WTC11 (cell line): ENCODE results near the gene SRSF12. TPM values are rescaled to one million over a fixed set of nuclear protein-coding genes. Genes with fewer than 3 reads are reported as not detected.

Source experiments
- ATAC-seq: fragments of 200-7000 bp; cut with Tn5 transposase; 2 replicates; pipeline ENCODE4 v1.10.0; 2021; ENCODE audit warnings: mild to moderate bottlenecking, moderate library complexity
- CTCF ChIA-PET: fragments of 300-600 bp; sonication (Branson Sonifier 250); formaldehyde crosslinking; loops from one replicate; lab custom pipeline; 2021; ENCODE audit warnings: antibody characterized with exemption; lab: Charles Lee
- POLR2A ChIA-PET: fragments of 350-600 bp; sonication (Branson Sonifier 250); formaldehyde crosslinking; loops from one replicate; lab custom pipeline; 2021; ENCODE audit warnings: antibody characterized with exemption; lab: Charles Lee
- DNase-seq: peaks from one replicate; pipeline ENCODE4 v3.0.0; 2021; ENCODE audit warnings: low spot score
- H3K27ac Mint-ChIP-seq: 2 replicates; pipeline ENCODE4 v1.8.0; 2021; ENCODE audit warnings: mixed read lengths
- H3K27me3 Mint-ChIP-seq: 2 replicates; pipeline ENCODE4 v1.8.0; 2021; ENCODE audit warnings: low read depth, mild to moderate bottlenecking, moderate library complexity, mixed read lengths
- H3K36me3 Mint-ChIP-seq: 2 replicates; pipeline ENCODE4 v1.8.0; 2021; ENCODE audit warnings: mixed read lengths
- H3K4me1 Mint-ChIP-seq: 2 replicates; pipeline ENCODE4 v1.8.0; 2022; ENCODE audit warnings: mixed read lengths
- H3K4me3 Mint-ChIP-seq: 2 replicates; pipeline ENCODE4 v1.8.0; 2021; ENCODE audit warnings: mild to moderate bottlenecking, moderate library complexity, mixed read lengths
- H3K9me3 Mint-ChIP-seq: 2 replicates; pipeline ENCODE4 v1.8.0; 2021; ENCODE audit warnings: mixed read lengths
- CREM ChIP-seq: sonication (generic); formaldehyde crosslinking; IDR thresholded peaks from 2 replicates; pipeline ENCODE4 v1.8.1; 2022; ENCODE audit warnings: mild to moderate bottlenecking, missing genetic modification reagents, moderate library complexity
- HMGA2 ChIP-seq: fragments of 250-450 bp; sonication (Bioruptor Pico); IDR thresholded peaks from 2 replicates; pipeline ENCODE4 v1.4.0; 2021; ENCODE audit warnings: mild to moderate bottlenecking, moderate library complexity
- JAZF1 ChIP-seq: fragments of 250-450 bp; sonication (Bioruptor Pico); IDR thresholded peaks from 2 replicates; pipeline ENCODE4 v1.9.0; 2021; ENCODE audit warnings: moderate library complexity, mild to moderate bottlenecking, inconsistent platforms
- NR1H2 ChIP-seq: sonication (generic); formaldehyde crosslinking; IDR thresholded peaks from 2 replicates; pipeline ENCODE4 v1.9.0; 2021; ENCODE audit warnings: mild to moderate bottlenecking, moderate library complexity, missing genetic modification reagents
- RORB ChIP-seq: fragments of 250-450 bp; sonication (Bioruptor Pico); IDR thresholded peaks from 2 replicates; pipeline ENCODE4 v1.9.0; 2021; ENCODE audit warnings: mild to moderate bottlenecking
- SMAD3 ChIP-seq: sonication (generic); formaldehyde crosslinking; IDR thresholded peaks from 2 replicates; pipeline ENCODE4 v1.8.0; 2022; ENCODE audit warnings: missing genetic modification reagents, mild to moderate bottlenecking, borderline replicate concordance
- ZNF121 ChIP-seq: sonication (generic); formaldehyde crosslinking; IDR thresholded peaks from 2 replicates; pipeline ENCODE4 v1.8.0; 2023; ENCODE audit warnings: missing genetic modification reagents
- total RNA-seq: library from RNA; stranded (reverse); gene quantifications from 3 replicates; pipeline ENCODE4 v1.2.3, GENCODE V29; 2021
- TF ChIP-seq, protein P1 (sequence below): sonication (generic); formaldehyde crosslinking; IDR thresholded peaks from 2 replicates; pipeline ENCODE4 v1.8.1; 2023; ENCODE audit warnings: mild to moderate bottlenecking, missing genetic modification reagents, borderline replicate concordance
- TF ChIP-seq, protein P2 (sequence below): sonication (generic); formaldehyde crosslinking; conservative IDR thresholded peaks from 2 replicates; pipeline ENCODE4 v1.8.1; 2023; ENCODE audit warnings: mild to moderate bottlenecking, low read depth, missing genetic modification reagents, moderate library complexity
- TF ChIP-seq, protein P3 (sequence below): sonication (generic); formaldehyde crosslinking; IDR thresholded peaks from 2 replicates; pipeline ENCODE4 v1.8.1; 2022; ENCODE audit warnings: low read depth, missing genetic modification reagents, borderline replicate concordance
- TF ChIP-seq, protein P4 (sequence below): sonication (generic); formaldehyde crosslinking; IDR thresholded peaks from 2 replicates; pipeline ENCODE4 v1.8.1; 2022; ENCODE audit warnings: missing genetic modification reagents, borderline replicate concordance
- TF ChIP-seq, protein P5 (sequence below): fragments of 250-450 bp; sonication (Bioruptor Pico); IDR thresholded peaks from 2 replicates; pipeline ENCODE4 v1.9.0; 2021; ENCODE audit warnings: moderate library complexity, mild to moderate bottlenecking, inconsistent platforms, borderline replicate concordance
- TF ChIP-seq, protein P6 (sequence below): fragments of 250-450 bp; sonication (Bioruptor Pico); IDR thresholded peaks from 2 replicates; pipeline ENCODE4 v1.9.0; 2021; ENCODE audit warnings: mild to moderate bottlenecking
- TF ChIP-seq, protein P7 (sequence below): fragments of 250-450 bp; sonication (Bioruptor Pico); IDR thresholded peaks from 2 replicates; pipeline ENCODE4 v1.8.0; 2021; ENCODE audit warnings: mild to moderate bottlenecking
- TF ChIP-seq, protein P8 (sequence below): fragments of 250-450 bp; sonication (Bioruptor Pico); IDR thresholded peaks from 2 replicates; pipeline ENCODE4 v1.9.0; 2021; ENCODE audit warnings: mild to moderate bottlenecking
- TF ChIP-seq, protein P9 (sequence below): fragments of 250-450 bp; sonication (Bioruptor Pico); IDR thresholded peaks from 2 replicates; pipeline ENCODE4 v2.1.2; 2022; ENCODE audit warnings: mild to moderate bottlenecking, moderate library complexity
- TF ChIP-seq, protein P10 (sequence below): sonication (generic); formaldehyde crosslinking; IDR thresholded peaks from 2 replicates; pipeline ENCODE4 v1.8.1; 2023; ENCODE audit warnings: mild to moderate bottlenecking, missing genetic modification reagents, moderate library complexity

The SRSF12 gene
- total RNA-seq, 1 experiment from 2014 or later: 3.8 TPM

DNA sequence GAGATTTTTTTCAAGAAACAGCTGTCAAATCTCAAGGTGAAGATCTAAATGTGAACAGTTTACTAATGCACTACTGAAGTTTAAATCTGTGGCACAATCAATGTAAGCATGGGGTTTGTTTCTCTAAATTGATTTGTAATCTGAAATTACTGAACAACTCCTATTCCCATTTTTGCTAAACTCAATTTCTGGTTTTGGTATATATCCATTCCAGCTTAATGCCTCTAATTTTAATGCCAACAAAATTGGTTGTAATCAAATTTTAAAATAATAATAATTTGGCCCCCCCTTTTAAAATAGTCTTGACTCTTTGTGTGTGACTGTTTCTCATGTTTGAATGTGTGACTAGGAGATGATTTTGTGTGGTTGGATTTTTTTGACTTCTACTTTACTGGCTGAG is 33.3 kb downstream of the SRSF12 start:
- ChIA-PET CTCF (interaction anchor here (2.5 kb wide), 1 partner anchor 102 kb away, joined by 16 read pairs; no protein-coding TSS in a partner anchor), POLR2A (interaction anchor here (0.9 to 1.0 kb wide), 2 partner anchors 14 to 101 kb away, joined by 4 to 5 read pairs; no protein-coding TSS in a partner anchor)
- Mint-ChIP-seq H3K36me3 (peaks cover 11% of the 10 kb centered on the region), H3K9me3 (no peaks in the 10 kb centered on the region), H3K27ac (peak overlapping the region; percentile 28), H3K4me3 (peak overlapping the region; percentile 46), H3K27me3 (peaks cover 6% of the 10 kb centered on the region), H3K4me1 (peaks cover 41% of the 10 kb centered on the region)
- no peak for DNase-seq
- no peak for TF ChIP-seq CREM (CRISPR knock-in tag)
- TF ChIP-seq, protein P1, sequence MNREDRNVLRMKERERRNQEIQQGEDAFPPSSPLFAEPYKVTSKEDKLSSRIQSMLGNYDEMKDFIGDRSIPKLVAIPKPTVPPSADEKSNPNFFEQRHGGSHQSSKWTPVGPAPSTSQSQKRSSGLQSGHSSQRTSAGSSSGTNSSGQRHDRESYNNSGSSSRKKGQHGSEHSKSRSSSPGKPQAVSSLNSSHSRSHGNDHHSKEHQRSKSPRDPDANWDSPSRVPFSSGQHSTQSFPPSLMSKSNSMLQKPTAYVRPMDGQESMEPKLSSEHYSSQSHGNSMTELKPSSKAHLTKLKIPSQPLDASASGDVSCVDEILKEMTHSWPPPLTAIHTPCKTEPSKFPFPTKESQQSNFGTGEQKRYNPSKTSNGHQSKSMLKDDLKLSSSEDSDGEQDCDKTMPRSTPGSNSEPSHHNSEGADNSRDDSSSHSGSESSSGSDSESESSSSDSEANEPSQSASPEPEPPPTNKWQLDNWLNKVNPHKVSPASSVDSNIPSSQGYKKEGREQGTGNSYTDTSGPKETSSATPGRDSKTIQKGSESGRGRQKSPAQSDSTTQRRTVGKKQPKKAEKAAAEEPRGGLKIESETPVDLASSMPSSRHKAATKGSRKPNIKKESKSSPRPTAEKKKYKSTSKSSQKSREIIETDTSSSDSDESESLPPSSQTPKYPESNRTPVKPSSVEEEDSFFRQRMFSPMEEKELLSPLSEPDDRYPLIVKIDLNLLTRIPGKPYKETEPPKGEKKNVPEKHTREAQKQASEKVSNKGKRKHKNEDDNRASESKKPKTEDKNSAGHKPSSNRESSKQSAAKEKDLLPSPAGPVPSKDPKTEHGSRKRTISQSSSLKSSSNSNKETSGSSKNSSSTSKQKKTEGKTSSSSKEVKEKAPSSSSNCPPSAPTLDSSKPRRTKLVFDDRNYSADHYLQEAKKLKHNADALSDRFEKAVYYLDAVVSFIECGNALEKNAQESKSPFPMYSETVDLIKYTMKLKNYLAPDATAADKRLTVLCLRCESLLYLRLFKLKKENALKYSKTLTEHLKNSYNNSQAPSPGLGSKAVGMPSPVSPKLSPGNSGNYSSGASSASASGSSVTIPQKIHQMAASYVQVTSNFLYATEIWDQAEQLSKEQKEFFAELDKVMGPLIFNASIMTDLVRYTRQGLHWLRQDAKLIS (CRISPR knock-in tag): no peak
- TF ChIP-seq, protein P2, sequence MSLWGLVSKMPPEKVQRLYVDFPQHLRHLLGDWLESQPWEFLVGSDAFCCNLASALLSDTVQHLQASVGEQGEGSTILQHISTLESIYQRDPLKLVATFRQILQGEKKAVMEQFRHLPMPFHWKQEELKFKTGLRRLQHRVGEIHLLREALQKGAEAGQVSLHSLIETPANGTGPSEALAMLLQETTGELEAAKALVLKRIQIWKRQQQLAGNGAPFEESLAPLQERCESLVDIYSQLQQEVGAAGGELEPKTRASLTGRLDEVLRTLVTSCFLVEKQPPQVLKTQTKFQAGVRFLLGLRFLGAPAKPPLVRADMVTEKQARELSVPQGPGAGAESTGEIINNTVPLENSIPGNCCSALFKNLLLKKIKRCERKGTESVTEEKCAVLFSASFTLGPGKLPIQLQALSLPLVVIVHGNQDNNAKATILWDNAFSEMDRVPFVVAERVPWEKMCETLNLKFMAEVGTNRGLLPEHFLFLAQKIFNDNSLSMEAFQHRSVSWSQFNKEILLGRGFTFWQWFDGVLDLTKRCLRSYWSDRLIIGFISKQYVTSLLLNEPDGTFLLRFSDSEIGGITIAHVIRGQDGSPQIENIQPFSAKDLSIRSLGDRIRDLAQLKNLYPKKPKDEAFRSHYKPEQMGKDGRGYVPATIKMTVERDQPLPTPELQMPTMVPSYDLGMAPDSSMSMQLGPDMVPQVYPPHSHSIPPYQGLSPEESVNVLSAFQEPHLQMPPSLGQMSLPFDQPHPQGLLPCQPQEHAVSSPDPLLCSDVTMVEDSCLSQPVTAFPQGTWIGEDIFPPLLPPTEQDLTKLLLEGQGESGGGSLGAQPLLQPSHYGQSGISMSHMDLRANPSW: no peak
- no peak for TF ChIP-seq ZNF121 (CRISPR knock-in tag)
- TF ChIP-seq, protein P3, sequence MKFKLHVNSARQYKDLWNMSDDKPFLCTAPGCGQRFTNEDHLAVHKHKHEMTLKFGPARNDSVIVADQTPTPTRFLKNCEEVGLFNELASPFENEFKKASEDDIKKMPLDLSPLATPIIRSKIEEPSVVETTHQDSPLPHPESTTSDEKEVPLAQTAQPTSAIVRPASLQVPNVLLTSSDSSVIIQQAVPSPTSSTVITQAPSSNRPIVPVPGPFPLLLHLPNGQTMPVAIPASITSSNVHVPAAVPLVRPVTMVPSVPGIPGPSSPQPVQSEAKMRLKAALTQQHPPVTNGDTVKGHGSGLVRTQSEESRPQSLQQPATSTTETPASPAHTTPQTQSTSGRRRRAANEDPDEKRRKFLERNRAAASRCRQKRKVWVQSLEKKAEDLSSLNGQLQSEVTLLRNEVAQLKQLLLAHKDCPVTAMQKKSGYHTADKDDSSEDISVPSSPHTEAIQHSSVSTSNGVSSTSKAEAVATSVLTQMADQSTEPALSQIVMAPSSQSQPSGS (CRISPR knock-in tag): no peak
- TF ChIP-seq, protein P4, sequence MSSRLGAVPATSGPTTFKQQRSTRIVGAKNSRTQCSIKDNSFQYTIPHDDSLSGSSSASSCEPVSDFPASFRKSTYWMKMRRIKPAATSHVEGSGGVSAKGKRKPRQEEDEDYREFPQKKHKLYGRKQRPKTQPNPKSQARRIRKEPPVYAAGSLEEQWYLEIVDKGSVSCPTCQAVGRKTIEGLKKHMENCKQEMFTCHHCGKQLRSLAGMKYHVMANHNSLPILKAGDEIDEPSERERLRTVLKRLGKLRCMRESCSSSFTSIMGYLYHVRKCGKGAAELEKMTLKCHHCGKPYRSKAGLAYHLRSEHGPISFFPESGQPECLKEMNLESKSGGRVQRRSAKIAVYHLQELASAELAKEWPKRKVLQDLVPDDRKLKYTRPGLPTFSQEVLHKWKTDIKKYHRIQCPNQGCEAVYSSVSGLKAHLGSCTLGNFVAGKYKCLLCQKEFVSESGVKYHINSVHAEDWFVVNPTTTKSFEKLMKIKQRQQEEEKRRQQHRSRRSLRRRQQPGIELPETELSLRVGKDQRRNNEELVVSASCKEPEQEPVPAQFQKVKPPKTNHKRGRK (CRISPR knock-in tag): no peak
- TF ChIP-seq, protein P5, sequence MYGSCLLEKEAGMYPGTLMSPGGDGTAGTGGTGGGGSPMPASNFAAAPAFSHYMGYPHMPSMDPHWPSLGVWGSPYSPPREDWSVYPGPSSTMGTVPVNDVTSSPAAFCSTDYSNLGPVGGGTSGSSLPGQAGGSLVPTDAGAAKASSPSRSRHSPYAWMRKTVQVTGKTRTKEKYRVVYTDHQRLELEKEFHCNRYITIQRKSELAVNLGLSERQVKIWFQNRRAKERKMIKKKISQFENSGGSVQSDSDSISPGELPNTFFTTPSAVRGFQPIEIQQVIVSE (CRISPR knock-in tag): no peak
- TF ChIP-seq, protein P6, sequence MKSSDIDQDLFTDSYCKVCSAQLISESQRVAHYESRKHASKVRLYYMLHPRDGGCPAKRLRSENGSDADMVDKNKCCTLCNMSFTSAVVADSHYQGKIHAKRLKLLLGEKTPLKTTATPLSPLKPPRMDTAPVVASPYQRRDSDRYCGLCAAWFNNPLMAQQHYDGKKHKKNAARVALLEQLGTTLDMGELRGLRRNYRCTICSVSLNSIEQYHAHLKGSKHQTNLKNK: no peak
- TF ChIP-seq, protein P7, sequence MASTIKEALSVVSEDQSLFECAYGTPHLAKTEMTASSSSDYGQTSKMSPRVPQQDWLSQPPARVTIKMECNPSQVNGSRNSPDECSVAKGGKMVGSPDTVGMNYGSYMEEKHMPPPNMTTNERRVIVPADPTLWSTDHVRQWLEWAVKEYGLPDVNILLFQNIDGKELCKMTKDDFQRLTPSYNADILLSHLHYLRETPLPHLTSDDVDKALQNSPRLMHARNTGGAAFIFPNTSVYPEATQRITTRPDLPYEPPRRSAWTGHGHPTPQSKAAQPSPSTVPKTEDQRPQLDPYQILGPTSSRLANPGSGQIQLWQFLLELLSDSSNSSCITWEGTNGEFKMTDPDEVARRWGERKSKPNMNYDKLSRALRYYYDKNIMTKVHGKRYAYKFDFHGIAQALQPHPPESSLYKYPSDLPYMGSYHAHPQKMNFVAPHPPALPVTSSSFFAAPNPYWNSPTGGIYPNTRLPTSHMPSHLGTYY: no peak
- TF ChIP-seq SMAD3: no peak
- ATAC-seq: no peak

DNA sequence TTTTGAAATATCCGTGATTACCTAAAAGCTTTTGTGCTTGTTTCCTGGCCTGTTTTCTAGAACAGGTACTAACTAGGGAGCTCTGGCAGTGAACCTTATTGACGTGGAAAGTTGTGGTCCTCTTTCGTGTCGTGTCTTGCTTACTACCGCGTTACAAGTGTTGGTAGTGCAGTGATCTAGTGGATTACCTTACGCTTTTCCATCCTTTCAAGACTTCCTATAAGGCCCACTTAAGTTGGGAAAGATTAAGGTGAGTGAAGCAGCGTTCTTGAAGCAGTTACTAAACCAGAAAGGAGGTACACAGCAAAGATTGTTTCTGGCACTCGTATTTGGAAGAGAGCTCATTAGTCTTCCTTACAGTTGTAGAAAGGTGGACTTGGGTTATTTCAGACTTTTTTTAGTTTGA is 35.4 kb downstream of the SRSF12 start:
- ChIA-PET POLR2A (interaction anchor here (0.6 kb wide), 1 partner anchor 10 kb away, joined by 3 read pairs; no protein-coding TSS in a partner anchor), CTCF (interaction anchor here (0.6 to 1.5 kb wide), 3 partner anchors 99 to 175 kb away, joined by 3 to 4 read pairs (median 3); no protein-coding TSS in a partner anchor)
- Mint-ChIP-seq H3K27ac (peak overlapping the region; percentile 98), H3K9me3 (no peaks in the 10 kb centered on the region), H3K36me3 (peaks cover 11% of the 10 kb centered on the region), H3K4me1 (peaks cover 48% of the 10 kb centered on the region), H3K27me3 (peaks cover 7% of the 10 kb centered on the region), H3K4me3 (peak overlapping the region; percentile 83)
- DNase-seq: no peak
- no peak for ATAC-seq
- TF ChIP-seq, protein P8, sequence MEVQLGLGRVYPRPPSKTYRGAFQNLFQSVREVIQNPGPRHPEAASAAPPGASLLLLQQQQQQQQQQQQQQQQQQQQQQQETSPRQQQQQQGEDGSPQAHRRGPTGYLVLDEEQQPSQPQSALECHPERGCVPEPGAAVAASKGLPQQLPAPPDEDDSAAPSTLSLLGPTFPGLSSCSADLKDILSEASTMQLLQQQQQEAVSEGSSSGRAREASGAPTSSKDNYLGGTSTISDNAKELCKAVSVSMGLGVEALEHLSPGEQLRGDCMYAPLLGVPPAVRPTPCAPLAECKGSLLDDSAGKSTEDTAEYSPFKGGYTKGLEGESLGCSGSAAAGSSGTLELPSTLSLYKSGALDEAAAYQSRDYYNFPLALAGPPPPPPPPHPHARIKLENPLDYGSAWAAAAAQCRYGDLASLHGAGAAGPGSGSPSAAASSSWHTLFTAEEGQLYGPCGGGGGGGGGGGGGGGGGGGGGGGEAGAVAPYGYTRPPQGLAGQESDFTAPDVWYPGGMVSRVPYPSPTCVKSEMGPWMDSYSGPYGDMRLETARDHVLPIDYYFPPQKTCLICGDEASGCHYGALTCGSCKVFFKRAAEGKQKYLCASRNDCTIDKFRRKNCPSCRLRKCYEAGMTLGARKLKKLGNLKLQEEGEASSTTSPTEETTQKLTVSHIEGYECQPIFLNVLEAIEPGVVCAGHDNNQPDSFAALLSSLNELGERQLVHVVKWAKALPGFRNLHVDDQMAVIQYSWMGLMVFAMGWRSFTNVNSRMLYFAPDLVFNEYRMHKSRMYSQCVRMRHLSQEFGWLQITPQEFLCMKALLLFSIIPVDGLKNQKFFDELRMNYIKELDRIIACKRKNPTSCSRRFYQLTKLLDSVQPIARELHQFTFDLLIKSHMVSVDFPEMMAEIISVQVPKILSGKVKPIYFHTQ: no peak
- TF ChIP-seq HMGA2 (CRISPR knock-in tag) (no peak), RORB (CRISPR knock-in tag) (no peak), NR1H2 (CRISPR knock-in tag) (no peak), JAZF1 (CRISPR knock-in tag) (no peak)
- TF ChIP-seq, protein P9, sequence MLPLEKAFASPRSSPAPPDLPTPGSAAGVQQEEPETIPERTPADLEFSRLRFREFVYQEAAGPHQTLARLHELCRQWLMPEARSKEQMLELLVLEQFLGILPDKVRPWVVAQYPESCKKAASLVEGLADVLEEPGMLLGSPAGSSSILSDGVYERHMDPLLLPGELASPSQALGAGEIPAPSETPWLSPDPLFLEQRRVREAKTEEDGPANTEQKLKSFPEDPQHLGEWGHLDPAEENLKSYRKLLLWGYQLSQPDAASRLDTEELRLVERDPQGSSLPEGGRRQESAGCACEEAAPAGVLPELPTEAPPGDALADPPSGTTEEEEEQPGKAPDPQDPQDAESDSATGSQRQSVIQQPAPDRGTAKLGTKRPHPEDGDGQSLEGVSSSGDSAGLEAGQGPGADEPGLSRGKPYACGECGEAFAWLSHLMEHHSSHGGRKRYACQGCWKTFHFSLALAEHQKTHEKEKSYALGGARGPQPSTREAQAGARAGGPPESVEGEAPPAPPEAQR (CRISPR knock-in tag): no peak
- TF ChIP-seq, protein P10, sequence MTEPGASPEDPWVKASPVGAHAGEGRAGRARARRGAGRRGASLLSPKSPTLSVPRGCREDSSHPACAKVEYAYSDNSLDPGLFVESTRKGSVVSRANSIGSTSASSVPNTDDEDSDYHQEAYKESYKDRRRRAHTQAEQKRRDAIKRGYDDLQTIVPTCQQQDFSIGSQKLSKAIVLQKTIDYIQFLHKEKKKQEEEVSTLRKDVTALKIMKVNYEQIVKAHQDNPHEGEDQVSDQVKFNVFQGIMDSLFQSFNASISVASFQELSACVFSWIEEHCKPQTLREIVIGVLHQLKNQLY (CRISPR knock-in tag): no peak
